Purkinje cell (primary cell): ENCODE results near the gene SLC35B4. TPM values are rescaled to one million over a fixed set of nuclear protein-coding genes. Genes with fewer than 3 reads are reported as not detected.

Source experiments
- polyA plus RNA-seq: library from polyadenylated mRNA; unstranded; fragments of >200 nt; fragmentation: Nextera tagmentation; gene quantifications from 2 replicates; pipeline ENCODE4 v1.2.1, GENCODE V29; 2014

Gene SLC35B4
- 40.6 and 40.9 TPM in 2 replicates for polyA plus RNA-seq

DNA sequence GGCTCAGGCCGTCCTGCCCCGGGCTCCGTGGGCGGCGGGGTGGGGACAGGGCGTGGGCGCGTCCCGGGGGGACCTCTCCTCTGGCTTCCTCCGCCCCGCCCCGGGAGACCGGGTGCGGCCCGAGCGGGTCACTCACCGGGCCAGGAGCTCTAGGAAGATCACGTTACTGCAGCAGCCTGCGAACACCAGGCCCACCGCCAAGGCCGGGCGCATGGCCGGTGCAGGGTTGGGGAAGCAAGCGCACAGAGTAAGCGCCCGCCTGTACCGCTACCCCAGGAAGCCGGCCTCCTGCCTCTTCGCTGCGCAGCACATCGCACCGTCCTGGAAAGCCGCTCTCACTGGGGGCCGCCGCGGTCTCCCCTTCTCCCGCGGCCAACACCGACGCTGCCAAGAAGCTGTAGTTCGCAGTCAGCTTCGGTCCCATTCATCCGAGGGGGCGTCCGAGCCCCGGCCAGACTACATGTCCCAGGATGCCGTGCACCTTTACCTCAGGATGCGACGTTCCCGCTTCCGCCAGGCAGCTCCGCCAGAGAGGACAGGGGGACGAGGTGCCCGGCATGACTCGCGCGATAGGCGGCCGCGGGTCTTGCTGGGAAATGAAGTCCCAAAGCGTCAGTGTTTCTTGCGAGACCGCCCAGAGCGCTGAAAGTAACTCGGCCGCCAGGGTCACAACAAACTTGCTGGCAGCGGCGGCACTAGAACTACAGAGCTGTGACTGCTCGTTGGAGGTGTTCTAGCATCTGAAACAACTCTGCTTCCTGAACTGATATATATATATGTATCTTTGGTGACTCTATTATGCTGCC lies at the start of gene SLC35B4:
Gene SLC35B4, minus strand, starts transcription at position 392 of the 806 bp plus-strand sequence. Its CDS starts 179 bp downstream, at position 213.

Other genes starting within 250 kb of the SLC35B4 start
- 0.24 TPM in 1 of 2 replicates, not detected in the other for gene LRGUK, start 189.6 kb downstream of the SLC35B4 start, polyA plus RNA-seq
- 346 and 350 TPM in 2 replicates for gene AKR1B1, start 142.2 kb upstream of the SLC35B4 start, polyA plus RNA-seq
- gene AKR1B10, start 210.6 kb upstream of the SLC35B4 start, polyA plus RNA-seq, result not detected in 2 replicates
- gene AKR1B15, start 232.2 kb upstream of the SLC35B4 start, polyA plus RNA-seq, result not detected in 2 replicates